Thoracic aorta (tissue), 2 donors: Measurements from ENCODE around the gene LRRC56. TPM values are rescaled to one million over a fixed set of nuclear protein-coding genes. Genes with fewer than 3 reads are reported as not detected.
"Not testable (repeated sequence)": the region's sequence is repeated elsewhere in the genome, so short reads cannot be mapped to it uniquely, and the experiment has no call there.

Experiments used
- ATAC-seq: fragments of 150-250 bp; one replicate; pipeline ENCODE4 v1.8.0; 2017; ENCODE audit warnings: low read depth; ENCODE audit not compliant: insufficient number of reproducible peaks, low FRiP score
- DNase-seq: peaks from one replicate; pipeline ENCODE4 v3.0.0-alpha.2; 2020; ENCODE audit warnings: low spot score
- H3K27ac ChIP-seq, 2 donors: fragments of 200-600 bp; sonication (generic); 1 replicate in 1 of 2; 2 replicates in 1 of 2; pipeline ENCODE4 v1.5.1; 2016; ENCODE audit warnings: mild to moderate bottlenecking in 2 of 2, moderate library complexity in 2 of 2
- H3K27me3 ChIP-seq: fragments of 200-600 bp; sonication (generic); replicated peaks from 2 replicates; pipeline ENCODE4 v1.6.0; 2016; ENCODE audit warnings: mild to moderate bottlenecking; ENCODE audit not compliant: insufficient read depth
- H3K36me3 ChIP-seq: fragments of 200-600 bp; sonication (generic); one replicate; pipeline ENCODE4 v1.5.1; 2016
- H3K4me1 ChIP-seq, 2 donors: fragments of 200-600 bp; sonication (generic); 1 replicate in 1 of 2; 2 replicates in 1 of 2; pipeline versions ENCODE4 v1.5.1 to v1.6.0; 2016; ENCODE audit warnings: low read depth in 2 of 2, mild to moderate bottlenecking in 1 of 2; ENCODE audit not compliant: control insufficient read depth in 1 of 2
- H3K4me3 ChIP-seq: fragments of 200-600 bp; sonication (generic); 2 replicates; pipeline ENCODE4 v1.5.1; 2016; ENCODE audit warnings: mild to moderate bottlenecking
- H3K9me3 ChIP-seq: fragments of 200-600 bp; sonication (generic); 2 replicates; pipeline ENCODE4 v1.5.1; 2016
- total RNA-seq, 2 donors: library from RNA; depleted of rRNA; stranded (reverse); fragments of >200 nt; gene quantifications; one replicate each; pipeline versions ENCODE4 v1.1.0 to v1.2.3, GENCODE V29; 2016
- TF ChIP-seq, protein P1 (sequence below): fragments of 200-600 bp; sonication (generic); IDR thresholded peaks from one replicate; pipeline ENCODE4 v1.5.1; 2019; ENCODE audit warnings: antibody characterized with exemption

LRRC56 gene
- total RNA-seq, 2 donors from 2014 or later, result 0.41 TPM; not detected in 1

DNA sequence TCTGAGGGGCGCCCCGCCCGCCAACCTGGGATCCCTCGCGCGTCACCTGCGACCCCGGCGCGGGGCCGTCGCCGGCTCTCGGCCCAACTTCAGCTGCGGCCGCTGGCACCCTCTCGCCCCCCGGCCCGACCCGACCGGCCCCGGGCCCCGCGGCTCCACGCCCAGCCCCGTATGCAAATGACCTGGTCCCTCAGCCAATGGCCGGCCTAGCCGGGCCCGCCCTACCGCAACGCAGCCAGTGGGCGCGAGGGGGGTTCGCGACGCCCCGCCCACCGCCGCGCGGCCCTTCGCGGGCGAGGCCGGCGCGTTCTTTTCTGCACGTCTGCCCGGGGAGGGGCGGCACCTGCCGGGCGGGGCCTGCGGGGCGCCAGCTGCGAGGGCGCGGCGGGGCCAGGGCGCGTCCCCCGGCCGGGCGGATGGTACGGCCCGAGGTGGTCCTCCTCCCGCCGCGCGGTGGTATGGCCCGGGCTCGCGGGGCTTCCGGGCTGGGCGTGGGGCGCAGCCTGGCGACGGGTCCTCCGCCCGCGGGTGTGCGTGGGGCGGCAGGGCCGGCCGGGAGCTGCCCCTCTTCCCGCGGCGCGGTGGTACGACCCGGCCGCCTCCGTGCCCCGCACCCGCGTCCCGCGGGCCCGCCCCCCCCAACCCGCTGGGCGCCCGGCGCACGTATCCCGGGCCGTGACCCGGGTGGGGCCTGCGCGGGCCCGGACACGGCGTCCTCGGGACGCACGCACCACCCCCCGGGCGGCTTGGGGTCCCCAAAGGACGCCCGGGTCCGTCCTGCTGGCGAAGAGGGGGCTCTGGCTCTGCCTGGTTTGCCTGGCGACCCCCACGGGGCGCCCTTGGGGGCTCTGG is 31.2 kb downstream of the LRRC56 start:
- DNase-seq (peak; percentile 44), ATAC-seq (peak; percentile 79)
- Histone ChIP-seq H3K27ac (peak overlapping the region; percentile 81 to 84), H3K4me3 (peak overlapping the region; percentile 88), H3K4me1 (peaks cover 3 to 16% of the 10 kb centered on the region in 2 donors), H3K9me3 (no peaks in the 10 kb centered on the region), H3K27me3 (no peaks in the 10 kb centered on the region), H3K36me3 (no peaks in the 10 kb centered on the region)
- TF ChIP-seq, protein P1, sequence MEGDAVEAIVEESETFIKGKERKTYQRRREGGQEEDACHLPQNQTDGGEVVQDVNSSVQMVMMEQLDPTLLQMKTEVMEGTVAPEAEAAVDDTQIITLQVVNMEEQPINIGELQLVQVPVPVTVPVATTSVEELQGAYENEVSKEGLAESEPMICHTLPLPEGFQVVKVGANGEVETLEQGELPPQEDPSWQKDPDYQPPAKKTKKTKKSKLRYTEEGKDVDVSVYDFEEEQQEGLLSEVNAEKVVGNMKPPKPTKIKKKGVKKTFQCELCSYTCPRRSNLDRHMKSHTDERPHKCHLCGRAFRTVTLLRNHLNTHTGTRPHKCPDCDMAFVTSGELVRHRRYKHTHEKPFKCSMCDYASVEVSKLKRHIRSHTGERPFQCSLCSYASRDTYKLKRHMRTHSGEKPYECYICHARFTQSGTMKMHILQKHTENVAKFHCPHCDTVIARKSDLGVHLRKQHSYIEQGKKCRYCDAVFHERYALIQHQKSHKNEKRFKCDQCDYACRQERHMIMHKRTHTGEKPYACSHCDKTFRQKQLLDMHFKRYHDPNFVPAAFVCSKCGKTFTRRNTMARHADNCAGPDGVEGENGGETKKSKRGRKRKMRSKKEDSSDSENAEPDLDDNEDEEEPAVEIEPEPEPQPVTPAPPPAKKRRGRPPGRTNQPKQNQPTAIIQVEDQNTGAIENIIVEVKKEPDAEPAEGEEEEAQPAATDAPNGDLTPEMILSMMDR, result no peak

DNA sequence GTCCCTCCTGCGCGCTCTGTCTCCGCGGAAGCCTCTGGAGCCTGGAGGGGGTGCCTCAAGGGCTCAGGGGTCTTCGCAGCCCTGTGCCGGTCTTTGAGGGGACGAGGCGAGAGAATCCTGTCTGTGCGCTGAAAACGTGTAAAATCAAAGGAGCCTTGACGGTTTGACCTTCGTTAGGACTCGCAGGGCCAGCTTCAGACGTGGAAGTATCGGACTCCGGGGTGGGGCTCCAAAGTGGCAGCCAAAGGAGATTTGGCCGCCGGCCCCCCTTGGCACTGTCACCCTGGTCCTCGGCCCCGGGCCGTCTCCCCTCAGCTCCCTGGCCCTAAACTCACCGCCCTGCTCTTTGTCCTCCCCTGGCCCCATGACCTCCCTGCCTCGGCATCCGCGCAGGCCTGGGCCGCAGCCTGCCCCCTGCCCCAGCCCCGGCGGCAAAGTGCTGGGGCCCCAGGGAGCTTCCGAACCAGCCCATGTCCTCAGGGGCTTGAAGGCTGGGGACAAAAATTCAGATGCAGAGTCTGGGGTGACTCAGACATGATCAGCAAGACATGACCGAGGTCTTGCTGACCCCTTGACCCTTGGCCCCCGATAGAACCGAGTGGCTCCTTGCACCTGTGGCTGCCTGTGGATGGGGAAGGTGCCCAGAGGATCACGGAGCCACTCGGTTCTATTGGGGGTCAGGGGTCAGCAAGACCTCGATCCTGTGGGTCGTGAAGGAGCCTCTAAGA is 32.0 kb downstream of the LRRC56 start:
- no peak for ATAC-seq
- H3K36me3 ChIP-seq, result no peaks in the 10 kb centered on the region
- H3K9me3 ChIP-seq, result no peaks in the 10 kb centered on the region
- TF ChIP-seq, protein P1, result no peak
- peak overlapping the region; percentile 81 to 84 for H3K27ac ChIP-seq
- H3K27me3 ChIP-seq, result no peaks in the 10 kb centered on the region
- peaks cover 3 to 16% of the 10 kb centered on the region in 2 donors for H3K4me1 ChIP-seq
- DNase-seq, result no peak
- peak overlapping the region; percentile 88 for H3K4me3 ChIP-seq

DNA sequence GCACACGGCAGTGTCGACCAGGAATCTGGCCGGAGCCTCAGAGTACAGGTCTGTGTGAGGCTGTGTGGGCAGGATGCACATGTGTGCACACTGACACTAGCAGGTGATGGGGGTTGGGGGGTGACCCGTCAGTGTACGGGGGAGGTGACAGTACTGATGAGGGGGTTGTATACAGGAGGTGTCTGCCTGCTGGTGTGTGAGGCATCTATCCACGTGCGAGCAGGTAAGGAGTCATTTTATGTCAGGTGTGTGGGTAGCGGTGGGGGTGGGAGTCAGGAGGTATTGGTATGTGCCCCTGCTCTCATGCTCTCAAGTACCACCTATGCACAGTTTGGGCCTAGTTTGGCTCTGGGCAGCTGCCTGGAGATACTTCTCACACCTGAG is 34.5 kb downstream of the LRRC56 start:
- H3K4me1 ChIP-seq, result peaks cover 9 to 24% of the 10 kb centered on the region in 2 donors
- no peaks in the 10 kb centered on the region for H3K9me3 ChIP-seq
- no peak overlapping the region for H3K4me3 ChIP-seq
- ATAC-seq (no peak), DNase-seq (no peak)
- TF ChIP-seq, protein P1, result no peak
- H3K27me3 ChIP-seq, result no peaks in the 10 kb centered on the region
- H3K36me3 ChIP-seq, result no peaks in the 10 kb centered on the region
- H3K27ac ChIP-seq, result no peak overlapping the region

DNA sequence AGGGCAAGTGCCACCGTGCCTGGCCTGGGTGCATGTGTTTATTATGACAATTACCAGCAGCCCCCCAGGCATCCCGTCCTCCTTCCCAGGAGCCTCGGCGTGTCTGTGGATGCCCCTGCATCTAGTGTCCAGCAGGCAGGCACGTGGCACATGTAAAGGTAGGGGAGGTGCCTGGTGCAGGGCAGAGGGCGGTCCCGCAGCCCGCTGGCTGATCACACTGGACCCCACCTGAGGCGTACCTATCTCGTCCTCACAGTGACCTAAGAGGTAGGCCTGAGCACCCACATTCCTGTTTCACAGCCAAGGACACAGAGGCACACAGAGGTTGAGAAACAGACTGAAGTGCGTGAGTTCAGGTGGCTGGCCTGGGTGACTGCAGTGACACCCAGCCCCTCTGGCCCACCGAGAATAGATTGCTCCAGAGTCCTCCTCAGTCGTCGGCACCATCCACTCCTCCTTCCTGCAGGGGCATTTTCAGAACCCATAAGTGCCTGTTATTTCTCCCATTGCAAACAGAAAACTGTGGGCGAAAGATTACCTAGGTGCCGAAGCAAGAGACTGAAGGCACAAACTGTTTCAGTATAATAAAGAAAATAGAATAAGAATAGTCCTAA is 35.9 kb downstream of the LRRC56 start:
- Histone ChIP-seq H3K36me3 (no peaks in the 10 kb centered on the region), H3K9me3 (no peaks in the 10 kb centered on the region), H3K27me3 (no peaks in the 10 kb centered on the region), H3K4me1 (peaks cover 19 to 29% of the 10 kb centered on the region in 2 donors), H3K4me3 (no peak overlapping the region), H3K27ac (no peak overlapping the region)
- no peak for ATAC-seq
- TF ChIP-seq, protein P1, result no peak
- DNase-seq, result no peak

DNA sequence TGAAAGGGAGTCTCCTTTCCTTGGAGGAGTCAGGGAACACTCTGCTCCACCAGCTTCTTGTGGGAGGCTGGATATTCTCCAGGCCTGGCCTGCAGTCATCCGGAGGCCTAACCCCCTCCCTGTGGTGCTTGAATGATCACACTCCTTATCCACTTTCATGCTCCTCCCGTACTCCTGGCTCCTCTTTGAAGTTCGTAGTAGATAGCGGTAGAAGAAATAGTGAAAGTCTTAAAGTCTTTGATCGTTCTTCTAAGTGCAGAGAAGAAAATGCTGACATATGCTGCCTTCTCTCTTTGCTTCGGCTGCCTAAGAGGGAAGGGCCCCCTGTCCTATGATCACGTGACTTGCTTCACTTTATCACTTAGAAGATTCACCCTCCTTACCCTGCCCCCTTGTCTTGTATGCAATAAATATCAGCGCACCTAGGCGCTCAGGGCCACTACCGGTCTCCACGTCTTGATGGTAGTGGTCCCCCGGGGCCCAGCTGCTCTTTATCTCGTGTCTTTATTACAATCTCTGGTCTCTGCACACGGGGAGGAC is 36.8 kb downstream of the LRRC56 start:
- not testable (repeated sequence) for DNase-seq

More for the DNA sequence above, 36.8 kb downstream of the LRRC56 start:
- H3K27ac ChIP-seq, H3K4me3 ChIP-seq, ATAC-seq, H3K9me3 ChIP-seq, H3K27me3 ChIP-seq, H3K36me3 ChIP-seq: not testable (repeated sequence)
- H3K4me1 ChIP-seq, result peaks cover 27 to 35% of the 10 kb centered on the region in 2 donors
